ENCODE results near the gene CASKIN2.

The CASKIN2 gene

GRCh38 chr17:75473246-75473645, 42.1 kb downstream of the CASKIN2 start:
- H3K27me3 ChIP-seq (ENCODE audit: insufficient read depth, low read depth, severe bottlenecking) = no peaks in the 10 kb centered on the region
- H3K36me3 ChIP-seq = peaks cover 35% of the 10 kb centered on the region
- no peak for DNase-seq
- H3K9me3 ChIP-seq (ENCODE audit: severe bottlenecking) = no peaks in the 10 kb centered on the region
- no peak overlapping the region for H3K27ac ChIP-seq
- no peak overlapping the region for H3K4me3 ChIP-seq (ENCODE audit: low read depth, low read length)
- no peak for TF ChIP-seq CTCF (IDR thresholded peaks at IDR 0.05; ENCODE audit: low read depth, low read length)

- Histone ChIP-seq H3K27ac (no peak overlapping the region), H3K9me3 (ENCODE audit: severe bottlenecking) (no peaks in the 10 kb centered on the region), H3K36me3 (peaks cover 31% of the 10 kb centered on the region), H3K27me3 (ENCODE audit: insufficient read depth, low read depth, severe bottlenecking) (no peaks in the 10 kb centered on the region), H3K4me3 (ENCODE audit: low read depth, low read length) (no peak overlapping the region)
- TF ChIP-seq CTCF (IDR thresholded peaks at IDR 0.05; ENCODE audit: low read depth, low read length) = no peak
- no peak for DNase-seq
Observed at GRCh38 chr17:75472119-75472518, 43.2 kb downstream of the CASKIN2 start.

DNA sequence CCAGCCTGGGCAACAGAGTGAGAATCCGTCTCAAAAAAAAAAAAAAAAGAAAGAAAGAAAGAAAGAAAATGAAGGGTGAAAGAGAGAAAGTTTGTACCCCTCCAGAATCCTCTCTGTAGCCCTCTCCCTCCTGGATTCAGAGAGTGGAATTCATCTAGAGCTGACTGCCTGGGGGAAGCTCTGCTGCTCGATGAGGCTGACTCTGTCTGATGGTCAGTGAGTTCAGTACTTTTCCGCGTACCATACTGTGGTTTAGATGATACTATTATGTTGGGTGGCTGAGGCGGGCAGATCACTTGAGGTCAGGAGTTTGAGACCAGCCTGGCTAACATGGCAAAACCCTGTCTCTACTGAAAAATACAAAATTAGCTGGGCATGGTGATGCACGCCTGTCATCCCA, 44.1 kb downstream of the CASKIN2 start:
- H3K9me3 ChIP-seq (ENCODE audit: severe bottlenecking) = peaks cover 3% of the 10 kb centered on the region
- H3K4me3 ChIP-seq (ENCODE audit: low read depth, low read length) = no peak overlapping the region
- H3K27me3 ChIP-seq (ENCODE audit: insufficient read depth, low read depth, severe bottlenecking) = no peaks in the 10 kb centered on the region
- peaks cover 29% of the 10 kb centered on the region for H3K36me3 ChIP-seq
- DNase-seq = no peak
- no peak for TF ChIP-seq CTCF (IDR thresholded peaks at IDR 0.05; ENCODE audit: low read depth, low read length)
- no peak overlapping the region for H3K27ac ChIP-seq

- Histone ChIP-seq H3K27me3 (ENCODE audit: insufficient read depth, low read depth, severe bottlenecking) (no peaks in the 10 kb centered on the region), H3K27ac (no peak overlapping the region), H3K9me3 (ENCODE audit: severe bottlenecking) (peaks cover 3% of the 10 kb centered on the region), H3K4me3 (ENCODE audit: low read depth, low read length) (no peak overlapping the region), H3K36me3 (peaks cover 28% of the 10 kb centered on the region)
- no peak for DNase-seq
- TF ChIP-seq CTCF (IDR thresholded peaks at IDR 0.05; ENCODE audit: low read depth, low read length) = no peak
Observed at GRCh38 chr17:75468779-75469373, 46.5 kb downstream of the CASKIN2 start.

- Histone ChIP-seq H3K27ac (no peak overlapping the region), H3K4me3 (ENCODE audit: low read depth, low read length) (no peak overlapping the region), H3K27me3 (ENCODE audit: insufficient read depth, low read depth, severe bottlenecking) (no peaks in the 10 kb centered on the region), H3K36me3 (peaks cover 22% of the 10 kb centered on the region), H3K9me3 (ENCODE audit: severe bottlenecking) (peaks cover 3% of the 10 kb centered on the region)
- no peak for TF ChIP-seq CTCF (IDR thresholded peaks at IDR 0.05; ENCODE audit: low read depth, low read length)
- no peak for DNase-seq
Observed at GRCh38 chr17:75468291-75468754, 47.0 kb downstream of the CASKIN2 start.

- no peak for DNase-seq
- Histone ChIP-seq H3K9me3 (ENCODE audit: severe bottlenecking) (peaks cover 3% of the 10 kb centered on the region), H3K27me3 (ENCODE audit: insufficient read depth, low read depth, severe bottlenecking) (no peaks in the 10 kb centered on the region), H3K36me3 (peaks cover 4% of the 10 kb centered on the region), H3K27ac (no peak overlapping the region), H3K4me3 (ENCODE audit: low read depth, low read length) (no peak overlapping the region)
- TF ChIP-seq CTCF (IDR thresholded peaks at IDR 0.05; ENCODE audit: low read depth, low read length) = no peak
Observed at GRCh38 chr17:75465039-75465438, 50.3 kb downstream of the CASKIN2 start.
